HepG2 (cell line): ENCODE measurements around the gene PGR.

Experiments used
- CHCHD3 ChIP-seq: sonication (generic); formaldehyde crosslinking; IDR thresholded peaks from 2 replicates; pipeline ENCODE4 v1.8.0; 2022; ENCODE audit warnings: mild to moderate bottlenecking, missing genetic modification reagents, moderate library complexity
- ZNF30 ChIP-seq: sonication (generic); formaldehyde crosslinking; IDR thresholded peaks from 2 replicates; pipeline ENCODE4 v1.5.0; 2020; ENCODE audit warnings: mild to moderate bottlenecking, missing genetic modification reagents
- ZNF577 ChIP-seq: sonication (generic); formaldehyde crosslinking; IDR thresholded peaks from 2 replicates; pipeline ENCODE4 v1.4.0; 2020; ENCODE audit warnings: mild to moderate bottlenecking, low read depth, missing genetic modification reagents, borderline replicate concordance

DNA sequence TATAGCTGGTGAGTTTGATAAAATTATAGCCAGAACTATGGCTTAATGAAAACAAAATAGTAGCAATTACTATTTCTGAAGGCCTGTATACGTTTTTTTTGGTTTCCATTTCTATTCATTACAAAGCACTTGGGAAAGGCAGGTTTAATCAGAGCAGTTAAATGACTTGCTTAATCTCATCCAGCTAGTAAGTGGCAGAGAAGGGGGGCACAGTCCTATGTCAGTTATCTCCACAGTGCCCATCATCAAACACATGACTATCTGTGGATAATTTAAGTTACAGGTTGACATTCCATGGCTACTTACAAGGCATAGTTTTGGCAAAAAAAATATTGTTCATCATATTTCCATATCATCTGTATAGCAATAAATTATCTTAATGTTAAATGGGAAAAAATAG is 93.7 kb downstream of the PGR start:
- no peak for TF ChIP-seq ZNF577 (CRISPR knock-in tag)
- TF ChIP-seq ZNF30: no peak
- no peak for TF ChIP-seq CHCHD3 (CRISPR knock-in tag)
